ENCODE measurements around the gene NSUN4.
"Not testable (repeated sequence)": the region's sequence is repeated elsewhere in the genome, so short reads cannot be mapped to it uniquely, and the experiment has no call there.

NSUN4 gene

GRCh38 chr1:46315669-46316403 is 24.8 kb upstream of the NSUN4 start:
- 0 out of 2 replicates have a peak overlapping the region, but pooled peaks have one; percentile 7 for H3K27ac ChIP-seq
- no peak for TF ChIP-seq CTCF (IDR thresholded peaks at IDR 0.05)
- TF ChIP-seq ZFX (IDR thresholded peaks at IDR 0.05; ENCODE audit: borderline replicate concordance), result no peak

- no peak overlapping the region for H3K27ac ChIP-seq
- TF ChIP-seq ZFX (IDR thresholded peaks at IDR 0.05; ENCODE audit: borderline replicate concordance) (no peak), CTCF (IDR thresholded peaks at IDR 0.05) (no peak)
Observed at GRCh38 chr1:46317323-46317722, 23.3 kb upstream of the NSUN4 start.

- H3K27ac ChIP-seq, result not testable (repeated sequence)
Observed at GRCh38 chr1:46319301-46319700, 21.3 kb upstream of the NSUN4 start.

- not testable (repeated sequence) for H3K27ac ChIP-seq
Observed at GRCh38 chr1:46319960-46320914, 20.4 kb upstream of the NSUN4 start.

GRCh38 chr1:46322191-46322590 is 18.4 kb upstream of the NSUN4 start:
- not testable (repeated sequence) for H3K27ac ChIP-seq

- not testable (repeated sequence) for H3K27ac ChIP-seq
Observed at GRCh38 chr1:46325285-46326076, 15.1 kb upstream of the NSUN4 start.

- not testable (repeated sequence) for H3K27ac ChIP-seq
Observed at GRCh38 chr1:46328182-46328581, 12.4 kb upstream of the NSUN4 start.

GRCh38 chr1:46329807-46330206 is 10.8 kb upstream of the NSUN4 start:
- not testable (repeated sequence) for H3K27ac ChIP-seq

GRCh38 chr1:46330381-46330780 is 10.2 kb upstream of the NSUN4 start:
- H3K27ac ChIP-seq, result not testable (repeated sequence)

- not testable (repeated sequence) for H3K27ac ChIP-seq
Observed at GRCh38 chr1:46331786-46332540, 8.6 kb upstream of the NSUN4 start.

- no peak overlapping the region for H3K27ac ChIP-seq
- TF ChIP-seq CTCF (IDR thresholded peaks at IDR 0.05) (peak; percentile 74), ZFX (IDR thresholded peaks at IDR 0.05; ENCODE audit: borderline replicate concordance) (no peak)
Observed at GRCh38 chr1:46333300-46334029, 7.1 kb upstream of the NSUN4 start.
